Islet of Langerhans (tissue), 1 donor: ENCODE measurements around the gene IGFN1.
"Not testable (repeated sequence)": the region's sequence is repeated elsewhere in the genome, so short reads cannot be mapped to it uniquely, and the experiment has no call there.

Source experiments
- FAIRE-seq: peaks from one replicate; lab custom pipeline; 2011; peaks lifted over from hg19 to GRCh38; lab: Jason Lieb, UNC

The IGFN1 gene

DNA sequence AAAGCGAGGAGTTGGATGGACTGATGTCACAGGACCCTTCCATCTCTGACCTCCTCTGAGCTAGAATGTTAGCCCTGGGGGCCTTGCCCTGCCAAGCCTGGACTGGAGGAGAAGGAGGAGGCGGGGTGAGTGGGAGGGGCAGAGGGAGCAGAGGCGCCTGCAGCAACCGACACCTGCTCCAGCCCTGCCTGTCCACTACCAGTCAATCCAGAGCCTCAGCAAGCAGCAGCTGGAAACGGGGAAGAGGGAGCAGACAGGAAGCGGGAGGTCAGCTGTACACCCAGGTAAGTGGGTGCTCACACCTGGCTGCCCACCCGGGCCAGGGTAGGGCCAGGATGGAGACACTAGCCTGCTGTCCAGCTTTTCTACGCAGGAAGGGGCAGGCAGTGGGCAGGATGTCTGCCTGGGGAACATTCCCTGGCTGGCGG lies at the start of gene IGFN1:
IGFN1 (plus strand) TSS at position 201 of the 428 bp plus-strand sequence. CDS start 2,470 bp downstream, outside the sequence.
- no peak for FAIRE-seq

DNA sequence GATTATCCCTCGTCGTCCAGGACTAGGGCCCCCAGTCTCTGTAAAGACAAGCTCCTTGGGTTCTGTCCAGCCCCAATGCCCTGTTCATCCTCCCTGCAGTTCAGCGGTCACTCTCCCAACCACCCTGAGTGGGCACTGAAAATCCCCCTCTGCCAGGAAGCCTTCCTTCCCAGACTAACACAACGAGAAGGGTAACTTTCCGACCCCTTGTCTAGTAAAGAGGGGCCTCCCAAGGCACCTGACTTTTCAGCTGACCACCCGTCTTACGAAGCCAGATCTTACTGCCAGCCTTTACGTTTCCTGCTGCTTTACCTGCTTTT lies 49.7 kb upstream of the IGFN1 start:
- FAIRE-seq: no peak

DNA sequence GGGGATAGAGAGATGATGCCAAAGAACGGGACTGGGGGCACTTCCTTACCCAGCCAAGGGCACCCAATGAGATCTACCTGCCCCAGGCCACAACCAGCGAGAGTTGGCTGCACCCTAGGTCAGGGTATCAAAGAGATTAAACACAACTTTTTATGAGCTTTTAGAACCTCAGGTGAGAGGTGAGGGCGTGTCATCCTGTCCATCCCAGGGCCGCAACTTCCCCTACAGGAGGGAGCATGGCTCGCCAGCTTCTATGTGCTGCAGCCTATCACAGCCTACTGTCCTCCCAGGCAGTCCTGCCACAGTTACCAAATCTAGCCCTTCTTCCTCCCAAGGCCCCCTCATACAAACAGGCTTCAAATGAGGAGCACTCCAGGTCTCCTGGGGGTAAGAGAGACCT lies 49.2 kb upstream of the IGFN1 start:
- FAIRE-seq: no peak

DNA sequence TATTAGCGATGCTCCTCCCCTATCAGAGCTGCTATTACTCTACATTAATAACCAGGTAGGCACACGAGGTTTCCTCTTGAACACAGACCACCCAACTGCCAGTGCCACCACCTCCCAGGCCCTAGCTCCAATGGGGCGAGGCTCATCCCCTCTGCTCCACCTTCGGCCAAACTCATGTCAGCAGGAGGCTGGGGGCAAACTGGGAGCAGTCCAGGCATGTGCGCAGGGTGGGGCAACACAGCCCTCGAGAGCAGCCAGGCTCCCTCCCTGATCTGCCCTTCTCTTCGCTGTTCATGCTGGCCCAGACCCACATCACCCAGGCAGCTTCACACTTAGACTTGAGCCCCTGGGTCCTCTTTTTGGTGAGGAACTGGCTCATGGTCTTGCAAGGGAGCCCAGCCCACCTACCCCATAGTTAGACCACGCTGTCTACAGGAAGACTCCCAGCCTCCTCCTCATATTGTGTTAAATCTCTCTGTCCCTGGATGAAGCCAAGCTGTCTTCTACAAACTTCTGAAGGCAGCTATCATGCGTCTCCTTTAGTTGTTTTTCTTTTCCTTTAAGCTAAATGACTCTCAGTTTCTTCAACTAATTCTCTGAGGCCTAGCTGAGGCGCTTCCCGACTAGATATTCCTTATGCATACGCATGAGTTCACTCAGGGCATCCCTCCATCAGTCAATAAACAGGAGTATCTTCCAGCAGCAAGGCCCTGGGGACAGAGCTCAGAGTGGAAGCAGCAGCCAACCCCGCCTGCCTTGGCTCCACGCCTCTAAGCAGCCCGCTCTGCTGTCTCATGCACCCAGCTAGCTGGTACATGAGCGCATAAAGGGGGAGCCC lies 48.4 kb upstream of the IGFN1 start:
- FAIRE-seq: no peak

DNA sequence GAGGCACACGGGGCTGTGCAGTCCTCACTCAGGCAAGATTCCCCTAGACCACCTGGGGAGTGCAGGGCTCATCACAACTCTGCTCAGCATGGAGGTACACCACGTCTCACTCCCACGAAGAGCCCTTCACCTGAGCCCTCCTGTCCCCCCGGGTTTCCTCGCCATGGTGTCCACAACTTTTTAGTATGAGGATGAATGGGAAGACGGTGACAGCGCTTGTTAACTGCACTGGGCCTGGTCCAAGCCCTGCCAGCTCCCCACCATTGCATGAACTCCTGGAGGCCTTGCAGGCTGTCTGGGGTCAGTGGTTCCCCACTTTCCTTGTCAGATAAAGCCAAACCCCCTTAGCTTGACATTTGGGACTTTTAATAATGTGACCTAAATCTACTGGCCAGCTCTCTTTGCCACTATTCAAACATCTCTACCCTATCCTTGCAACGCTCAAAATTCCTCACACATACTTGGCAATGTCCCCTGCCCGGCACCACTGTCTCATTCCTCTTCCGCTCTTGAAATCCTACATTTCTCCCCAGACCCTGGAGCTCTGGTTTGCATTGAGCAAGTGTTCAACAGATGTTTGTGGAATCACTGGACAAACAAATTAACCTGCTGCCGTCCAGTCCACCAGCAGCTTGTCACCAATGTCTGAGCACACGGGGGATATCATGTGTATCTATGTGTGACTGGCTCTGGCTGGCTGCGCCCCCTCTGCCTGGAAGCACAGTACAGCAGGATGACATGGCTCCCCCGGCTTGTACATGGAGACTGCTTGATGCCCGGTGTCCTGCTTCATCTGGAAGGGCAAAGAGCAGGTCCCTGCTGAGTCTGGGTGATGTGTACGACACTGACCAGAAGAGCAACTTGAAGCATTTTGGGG lies 47.5 kb upstream of the IGFN1 start:
- FAIRE-seq: no peak

DNA sequence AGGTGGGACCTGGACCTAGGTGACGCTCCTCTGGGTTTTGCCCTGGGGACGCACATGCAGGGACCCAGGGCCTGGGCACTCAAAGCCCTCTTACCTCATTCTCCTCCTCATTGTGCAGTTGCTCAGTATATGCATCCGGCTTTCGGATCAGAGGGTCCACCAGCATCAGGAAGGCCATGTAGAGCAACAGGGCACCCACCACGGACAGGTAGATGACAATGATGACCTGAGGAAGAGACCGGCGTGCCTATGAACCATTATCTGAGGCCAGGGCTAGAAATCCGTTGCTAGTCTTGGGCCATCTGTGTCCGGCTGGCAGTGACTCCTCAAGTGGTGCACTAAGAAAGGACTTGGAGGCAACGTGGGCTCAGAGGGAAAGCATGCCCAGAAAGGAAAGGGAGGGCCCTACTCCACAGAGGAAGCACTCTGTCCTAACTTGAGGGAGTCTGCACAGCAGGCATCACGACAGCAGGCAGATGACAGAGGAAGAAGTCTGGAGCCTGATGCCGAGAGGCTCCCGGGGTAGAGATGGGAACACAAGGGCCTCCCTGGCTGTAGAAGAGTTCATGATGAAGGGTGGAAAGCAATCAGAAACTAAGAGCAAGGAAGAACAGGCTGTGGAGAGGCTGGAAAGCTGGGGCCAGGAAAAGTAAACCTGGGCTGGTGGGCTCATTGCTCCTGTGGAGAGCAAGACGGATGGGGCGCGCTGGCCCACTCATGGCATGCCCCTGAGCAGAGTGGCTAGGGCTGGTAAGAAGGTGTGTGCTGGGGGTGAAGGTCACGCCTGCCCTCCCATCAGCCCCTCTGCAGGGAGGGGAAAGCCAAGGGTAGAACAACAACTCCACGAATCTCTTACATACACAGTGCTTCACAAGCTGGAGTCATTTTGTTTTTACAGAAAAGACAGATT lies 46.6 kb upstream of the IGFN1 start:
- FAIRE-seq: no peak

DNA sequence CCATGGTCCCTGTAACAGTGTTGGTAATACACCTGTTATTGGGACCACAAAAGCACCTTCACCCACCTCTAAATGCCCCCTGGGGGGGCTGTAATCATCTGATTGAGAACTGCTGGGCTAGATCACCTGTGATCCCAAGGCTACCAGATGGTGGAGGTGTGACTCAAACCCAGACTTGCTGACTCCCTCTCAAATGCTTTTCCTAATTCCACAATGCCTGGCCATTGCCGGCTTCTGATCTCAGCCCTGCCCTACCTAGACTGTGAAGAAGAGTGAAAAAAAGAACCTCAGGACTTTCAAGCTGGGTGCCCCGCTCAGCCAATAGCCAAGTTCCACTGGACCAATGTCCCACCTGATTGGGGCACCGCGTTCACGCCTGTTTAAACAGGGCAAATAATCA lies 45.9 kb upstream of the IGFN1 start:
- FAIRE-seq: no peak

DNA sequence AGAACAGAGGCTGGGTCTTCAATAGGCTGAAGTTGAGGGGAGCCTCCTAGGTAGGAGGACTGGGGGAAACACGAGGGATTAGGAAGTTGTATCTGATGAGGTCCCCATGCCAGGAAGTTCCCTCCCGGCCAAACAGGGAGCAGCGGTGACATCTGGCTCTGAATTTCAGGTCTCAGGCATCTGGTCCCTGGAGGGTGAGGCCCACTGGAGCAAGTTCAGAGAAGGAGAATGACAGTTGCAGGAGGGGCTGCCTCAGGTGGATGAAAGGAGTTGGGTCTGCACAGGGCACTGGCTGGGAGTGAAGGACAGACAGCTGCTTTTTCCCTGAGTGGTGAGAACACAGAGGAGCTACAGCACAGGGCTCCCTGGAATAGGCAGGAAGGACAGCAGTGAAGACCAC lies 45.5 kb upstream of the IGFN1 start:
- FAIRE-seq: no peak

DNA sequence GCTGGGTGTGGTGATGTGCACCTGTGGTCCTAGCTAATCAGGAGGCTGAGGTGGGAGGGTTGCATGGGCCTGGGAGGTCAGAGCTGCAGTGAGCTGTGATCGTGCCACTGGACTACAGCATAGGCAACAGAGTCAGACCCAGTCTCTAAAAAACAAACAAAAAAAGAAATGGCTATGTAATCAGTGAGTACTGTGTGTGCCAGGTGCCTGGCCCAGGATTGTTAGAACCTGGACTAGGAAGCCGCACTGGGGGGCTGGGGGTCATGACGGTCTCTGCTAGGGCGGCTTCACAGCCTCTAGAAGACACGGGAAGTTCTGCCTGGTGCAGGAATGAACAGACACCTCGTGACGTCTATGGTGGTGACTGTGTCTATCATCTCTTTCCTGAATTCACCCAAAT lies 44.8 kb upstream of the IGFN1 start:
- FAIRE-seq: no peak

DNA sequence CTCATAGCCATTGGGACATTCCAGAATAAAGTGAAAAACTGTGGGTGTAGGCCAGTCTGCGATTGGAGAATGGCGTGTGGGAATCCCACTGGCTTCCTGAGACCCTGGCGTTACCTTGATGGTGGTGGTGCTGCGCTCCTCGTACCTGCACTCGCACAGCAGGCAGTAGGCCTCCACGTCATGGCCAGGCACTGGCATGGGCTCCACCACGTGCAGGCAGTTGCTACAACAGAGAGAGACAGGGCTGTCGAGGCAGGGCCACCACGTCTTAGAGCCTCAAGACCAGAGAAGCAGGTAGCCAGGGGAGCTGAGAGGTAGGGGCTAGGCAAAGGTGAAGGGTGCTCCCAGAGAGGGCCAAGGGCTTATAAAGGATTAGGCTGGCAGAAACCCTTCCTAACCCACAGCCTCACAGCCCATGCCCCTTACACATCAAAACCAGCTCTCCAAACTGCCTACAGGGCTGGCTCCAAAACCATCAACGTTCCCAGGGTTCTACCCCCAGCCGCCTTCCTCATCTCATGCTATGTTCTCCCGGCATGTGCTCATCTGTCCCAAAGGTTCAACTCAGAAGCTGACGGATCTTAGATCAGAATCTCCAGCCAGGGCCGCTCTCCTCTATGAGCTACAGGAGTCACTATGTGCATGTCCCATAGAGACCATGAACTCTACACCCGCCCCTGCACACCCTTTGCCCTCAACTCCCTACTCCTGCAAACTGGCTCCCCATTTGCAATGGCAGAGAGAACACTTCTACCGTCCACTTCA lies 43.8 kb upstream of the IGFN1 start:
- no peak for FAIRE-seq

DNA sequence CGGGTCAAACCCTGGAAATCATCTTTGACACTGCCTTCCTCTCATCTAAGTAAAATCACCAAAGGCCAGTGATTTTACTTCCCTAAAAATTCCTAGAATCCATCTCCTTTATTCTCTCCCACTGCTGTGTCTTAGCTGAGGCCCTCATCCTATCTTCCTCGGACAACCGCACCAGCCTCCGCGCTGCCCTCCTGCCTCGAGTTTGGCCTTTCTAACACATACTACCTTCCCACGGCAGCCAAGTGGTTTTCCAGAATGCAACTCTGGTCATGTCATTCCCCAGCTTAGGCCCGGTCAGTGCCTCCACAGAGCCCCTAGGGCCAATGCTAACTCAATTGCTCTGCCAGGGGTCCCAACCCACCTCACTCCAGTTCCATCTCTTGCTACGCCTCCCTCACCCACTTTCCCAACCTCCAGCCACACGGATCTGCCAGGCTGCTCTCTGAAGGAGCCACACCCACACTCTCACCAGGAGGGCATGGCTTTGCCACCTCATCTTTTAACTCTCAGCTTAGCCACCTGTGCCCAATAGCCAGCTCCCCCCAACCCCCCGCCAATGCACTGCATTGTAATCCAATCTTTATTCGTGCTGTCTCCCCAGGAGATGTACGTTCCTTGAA lies 43.1 kb upstream of the IGFN1 start:
- no peak for FAIRE-seq

DNA sequence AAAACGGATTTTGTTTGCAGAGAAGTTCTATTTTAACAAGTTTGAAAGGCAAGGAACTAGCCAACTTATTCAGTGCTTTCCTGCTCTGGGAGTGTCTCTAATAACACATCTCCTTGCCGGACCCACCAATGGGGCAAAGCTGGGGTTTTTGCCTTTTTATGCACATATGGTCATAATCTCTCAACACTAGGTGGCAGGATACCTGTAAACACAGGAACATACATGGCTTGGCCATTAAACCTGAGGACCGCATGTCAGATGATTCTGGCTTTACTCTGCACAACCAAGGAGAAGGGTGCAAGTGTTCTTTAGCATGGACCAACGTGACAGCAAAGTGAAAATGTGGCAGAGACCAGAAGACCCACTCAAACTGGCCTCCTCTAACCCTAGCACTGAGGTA lies 41.2 kb upstream of the IGFN1 start:
- FAIRE-seq: no peak

DNA sequence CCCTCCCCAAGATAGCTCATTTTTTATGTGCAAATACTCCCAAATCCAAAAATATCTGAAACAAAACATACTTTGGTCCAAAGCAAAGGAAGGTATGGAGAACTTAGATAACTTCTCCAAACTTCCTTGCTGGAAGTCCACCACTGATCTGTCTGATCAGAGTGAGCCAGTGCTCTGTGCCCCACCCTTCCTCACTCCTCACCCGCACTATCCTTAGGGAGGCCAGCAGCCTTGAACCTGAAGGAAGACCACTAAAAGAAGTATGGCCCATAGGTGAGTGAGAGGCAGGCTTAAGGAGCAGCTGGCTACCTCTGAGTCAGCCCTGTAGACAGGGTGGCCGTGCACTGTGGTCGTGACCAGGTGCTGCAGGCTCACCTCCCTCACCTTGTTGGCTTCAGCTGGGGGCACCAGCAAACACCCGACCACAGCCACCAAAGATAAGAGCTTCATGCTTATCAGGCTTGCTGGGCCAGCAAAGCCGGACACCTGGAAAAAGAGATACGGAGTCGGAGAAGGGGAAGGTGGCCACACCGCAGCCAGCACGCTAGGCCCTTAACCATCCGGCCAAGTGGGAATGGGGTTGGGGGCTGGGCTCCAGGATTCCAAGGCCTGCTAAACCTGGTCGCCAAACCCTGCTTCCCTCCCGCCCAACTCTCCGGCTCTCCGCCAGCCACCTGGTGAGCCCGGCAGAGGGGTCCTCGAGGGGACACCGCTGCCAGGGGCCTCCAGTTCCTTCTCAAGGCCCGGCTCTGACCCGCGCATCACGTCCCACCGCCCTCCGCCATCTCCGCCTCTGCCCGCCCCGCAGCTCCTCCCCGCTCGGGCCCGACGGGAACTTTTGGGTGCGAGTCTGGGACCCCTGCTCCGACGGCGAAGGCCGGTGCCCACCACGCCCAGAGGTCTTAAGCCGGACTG lies 36.9 kb upstream of the IGFN1 start:
- FAIRE-seq: no peak

DNA sequence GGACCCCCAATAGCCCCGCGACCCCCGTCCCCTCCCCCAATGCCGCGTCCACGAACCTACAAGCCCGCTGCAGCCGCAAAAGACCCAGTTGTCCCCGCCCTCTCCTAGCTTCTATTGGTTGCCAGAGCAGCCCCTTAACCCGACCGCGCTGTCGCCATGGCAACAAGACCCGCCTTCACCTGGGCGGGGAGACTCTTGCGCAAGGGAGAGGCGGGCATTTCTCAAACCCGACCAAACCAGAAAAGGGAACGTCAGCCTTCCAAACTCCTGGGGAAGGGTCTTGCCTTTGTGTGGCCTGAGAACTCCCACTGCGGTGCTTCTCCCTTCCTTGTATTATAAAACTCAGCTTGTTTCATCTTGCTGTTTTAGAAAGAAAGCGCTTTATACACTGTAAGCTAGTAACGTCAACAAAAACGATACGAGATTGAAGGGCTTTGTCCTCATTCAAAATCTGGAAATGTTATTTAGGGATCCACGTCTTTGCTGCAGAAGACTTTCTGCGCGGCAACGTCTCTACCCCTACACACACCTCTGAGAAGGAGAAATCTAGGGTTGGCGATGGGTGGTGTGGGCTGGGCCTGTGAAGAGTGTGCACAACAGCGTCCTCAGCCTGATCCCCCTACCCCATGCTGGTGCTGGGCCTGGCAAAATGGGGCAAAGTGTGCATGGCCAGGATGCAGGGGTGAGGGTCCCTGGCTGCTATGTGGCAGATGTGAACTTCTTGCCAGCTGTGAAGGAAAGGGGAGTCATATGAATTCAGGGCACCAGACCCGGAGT lies 36.0 kb upstream of the IGFN1 start, which contains the start of gene TMEM9:
TMEM9 (minus strand) TSS at position 86 of the 777 bp plus-strand sequence. CDS start 551 bp downstream, outside the sequence.
- no peak for FAIRE-seq

DNA sequence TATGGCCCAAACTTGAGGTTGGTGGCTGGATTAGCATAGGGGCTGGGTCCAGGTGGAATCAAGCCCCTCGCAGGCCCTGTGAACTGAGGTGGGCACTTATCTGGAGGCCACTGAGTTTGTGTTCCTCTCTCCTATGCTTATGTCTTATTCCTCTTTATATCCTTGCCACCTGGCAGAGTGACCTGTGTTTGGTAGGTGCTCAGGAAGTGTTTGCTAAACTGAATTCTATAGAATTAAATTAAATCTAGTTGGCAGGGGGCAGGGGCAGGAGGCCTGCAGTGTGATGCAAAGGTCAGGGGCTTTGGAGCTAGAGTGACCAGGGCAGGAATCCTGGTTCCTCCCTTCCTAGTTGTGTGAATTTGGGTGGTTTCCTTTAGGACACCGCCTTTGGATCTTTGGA lies 35.3 kb upstream of the IGFN1 start:
- FAIRE-seq: no peak

DNA sequence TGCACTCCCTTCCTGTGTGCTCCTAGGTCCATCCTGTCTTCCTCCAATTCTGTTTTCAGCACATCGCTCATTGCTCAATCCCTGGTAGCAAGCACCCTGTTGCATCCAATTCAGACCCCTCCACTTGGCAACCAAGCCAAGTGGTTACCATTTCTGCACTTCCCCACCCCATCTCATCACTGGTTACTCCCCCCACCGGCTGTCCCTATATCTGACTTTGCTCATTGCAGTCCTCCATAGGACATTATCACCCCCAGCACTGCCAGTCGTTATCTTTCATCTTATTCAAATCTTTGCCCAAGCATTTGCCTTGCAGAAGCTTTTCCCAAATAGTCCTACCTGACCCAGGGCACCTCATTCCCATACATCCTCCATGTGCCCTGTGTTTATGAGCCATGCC lies 34.3 kb upstream of the IGFN1 start:
- no peak for FAIRE-seq

DNA sequence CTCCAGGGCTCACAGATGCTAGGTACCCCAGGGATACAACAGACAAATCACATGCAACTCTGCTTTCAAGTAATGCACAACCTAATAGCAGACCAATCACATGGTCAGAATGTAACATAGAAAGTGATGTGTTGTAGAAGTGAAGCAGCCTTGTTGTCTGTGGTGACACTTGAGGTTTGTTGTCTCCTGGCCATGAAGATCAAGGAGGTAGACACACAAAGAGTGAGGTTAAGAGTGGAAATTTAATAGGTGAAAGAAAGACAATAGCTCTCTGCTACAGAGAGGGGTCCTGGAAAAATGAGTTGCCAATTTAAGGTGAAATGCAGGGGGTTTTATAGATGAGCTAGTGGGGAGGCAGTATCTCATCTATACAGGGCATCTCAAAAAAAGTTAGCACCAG lies 33.8 kb upstream of the IGFN1 start:
- no peak for FAIRE-seq

DNA sequence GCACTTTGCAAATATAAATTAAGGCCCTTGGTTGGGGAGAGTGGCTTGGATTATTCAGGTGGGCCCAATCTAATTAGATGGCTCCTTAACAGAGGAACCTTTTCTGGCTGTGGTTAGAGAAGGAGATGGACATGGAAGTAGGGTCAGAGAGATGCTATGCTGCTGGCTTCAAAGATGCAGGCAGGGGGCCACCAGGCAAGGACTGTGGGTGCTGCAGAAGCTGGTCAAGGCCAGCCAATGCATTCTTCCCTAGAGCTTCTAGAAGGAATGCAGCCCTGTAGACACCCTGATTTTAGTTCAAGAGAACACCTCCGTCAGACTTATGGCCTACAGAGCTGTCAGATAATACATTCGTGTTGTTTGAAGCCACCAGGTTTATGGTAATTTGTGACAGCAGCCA lies 32.7 kb upstream of the IGFN1 start:
- no peak for FAIRE-seq

DNA sequence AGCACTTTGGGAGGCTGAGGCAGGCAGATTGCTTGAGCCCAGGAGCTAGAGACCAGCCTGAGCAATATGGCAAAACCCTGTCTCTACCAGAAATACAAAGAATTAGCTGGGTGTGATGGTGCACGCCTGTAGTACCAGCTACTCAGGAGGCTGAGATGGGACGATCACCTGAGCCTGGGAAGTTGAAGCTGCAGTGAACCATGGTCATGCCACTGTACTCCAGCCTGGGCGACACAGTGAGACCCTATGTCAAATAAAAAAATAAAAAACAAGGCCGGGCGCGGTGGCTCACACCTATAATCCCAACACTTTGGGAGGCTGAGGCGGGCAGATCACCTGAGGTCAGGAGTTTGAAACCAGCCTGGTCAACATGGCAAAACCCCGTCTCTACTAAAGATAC lies 27.6 kb upstream of the IGFN1 start:
- FAIRE-seq: not testable (repeated sequence)
